Body of pancreas (tissue), 4 donors: ENCODE measurements around the gene RAB20. TPM values are rescaled to one million over a fixed set of nuclear protein-coding genes. Genes with fewer than 3 reads are reported as not detected.

Experiments
- ATAC-seq: fragments of 150-250 bp; one replicate; pipeline ENCODE4 v1.9.1; 2016
- DNase-seq, 4 donors: peaks; one replicate each; pipeline ENCODE4 v3.0.0-alpha.2; 2019
- H3K27ac ChIP-seq, 4 donors: fragments of 200-600 bp; sonication (generic); 1 replicate in 3 of 4; 2 replicates in 1 of 4; pipeline versions ENCODE4 v1.5.1 to v1.6.1; 2016 to 2019; ENCODE audit warnings: mild to moderate bottlenecking in 1 of 4, mixed read lengths in 1 of 4, moderate library complexity in 1 of 4
- H3K27me3 ChIP-seq, 2 donors: fragments of 200-600 bp; sonication (generic); one replicate each; pipeline ENCODE4 v1.6.0; 2016; ENCODE audit warnings: mild to moderate bottlenecking in 1 of 2
- H3K36me3 ChIP-seq, 2 donors: fragments of 200-600 bp; sonication (generic); replicated peaks in 1 of 2; 2 replicates each; pipeline ENCODE4 v1.5.1; 2016; ENCODE audit warnings: low read depth in 2 of 2; ENCODE audit not compliant: insufficient read depth in 1 of 2
- H3K4me1 ChIP-seq: fragments of 200-600 bp; sonication (generic); one replicate; pipeline ENCODE4 v1.6.0; 2016
- H3K4me3 ChIP-seq, 2 donors: fragments of 200-600 bp; sonication (generic); 1 replicate in 1 of 2; 2 replicates in 1 of 2; pipeline ENCODE4 v1.5.1; 2016 to 2019
- H3K9me3 ChIP-seq, 3 donors: fragments of 200-600 bp; sonication (generic); 1 replicate in 2 of 3; 2 replicates in 1 of 3; pipeline ENCODE4 v1.5.1; 2016
- CTCF ChIP-seq, 7 experiments: fragments of 450-650 bp in 4 of 7; fragments of 200-600 bp in 3 of 7; sonication (generic) in 3 of 7; IDR thresholded peaks; one replicate each; pipeline ENCODE4 v1.5.1; 2016 to 2019; ENCODE audit warnings: antibody characterized with exemption in 7 of 7
- POLR2A ChIP-seq, 3 donors: fragments of 450-650 bp; IDR thresholded peaks; one replicate each; pipeline ENCODE4 v1.6.1; 2016; ENCODE audit warnings: antibody characterized with exemption in 3 of 3, mild to moderate bottlenecking in 2 of 3
- WGBS, 2 donors: methylation state at CpG; one replicate each; pipeline ENCODE4 v1.1.5; 2017; 5-methylcytosine and 5-hydroxymethylcytosine counted together
- intact Hi-C: fragments of 100-400 bp; cut with DNase I; formaldehyde crosslinking; loops from one replicate; pipeline ENCODE4 v1.15.1; 2023
- total RNA-seq, 2 donors: library from RNA; depleted of rRNA; stranded (reverse); fragments of >200 nt; gene quantifications; one replicate each; pipeline ENCODE4 v1.1.0, GENCODE V29; 2016

The RAB20 gene
- total RNA-seq, 2 donors from 2014 or later: 23.1 to 35.5 TPM

- Histone ChIP-seq H3K9me3 (no peaks in the 10 kb centered on the region), H3K4me1 (peaks cover 28% of the 10 kb centered on the region), H3K27me3 (no peaks in the 10 kb centered on the region), H3K4me3 (no peak overlapping the region), H3K27ac (peak overlapping the region; percentile 27 to 83 (median 60)), H3K36me3 (no peaks in the 10 kb centered on the region)
- WGBS, 2 donors: 37 to 42% methylated on average over 11 of the region's 11 CpGs
- ATAC-seq (peak; percentile 97), DNase-seq (peak; percentile 49 to 77 (median 70))
- TF ChIP-seq CTCF (IDR thresholded peaks at IDR 0.05) (no peak), POLR2A (IDR thresholded peaks at IDR 0.05) (no peak)
- intact Hi-C loops: no loop called here
Measured at GRCh38 chr13:110576736-110577476, 15.4 kb upstream of the RAB20 start.

GRCh38 chr13:110576070-110576394 is 14.5 kb upstream of the RAB20 start:
- DNase-seq (no peak), ATAC-seq (no peak)
- TF ChIP-seq CTCF (IDR thresholded peaks at IDR 0.05): no peak
- no peak for TF ChIP-seq POLR2A (IDR thresholded peaks at IDR 0.05)
- intact Hi-C loops: no loop called here
- no peaks in the 10 kb centered on the region for H3K36me3 ChIP-seq
- peak overlapping the region in 3 of 4 donors; percentile 27 to 83 (median 81) for H3K27ac ChIP-seq
- whole genome bisulfite sequencing, 2 donors: 67 to 76% methylated on average over 7 of the region's 7 CpGs
- no peak overlapping the region for H3K4me3 ChIP-seq
- no peaks in the 10 kb centered on the region for H3K9me3 ChIP-seq
- H3K4me1 ChIP-seq: peaks cover 28% of the 10 kb centered on the region
- no peaks in the 10 kb centered on the region for H3K27me3 ChIP-seq

GRCh38 chr13:110575322-110576069 is 14.0 kb upstream of the RAB20 start:
- peak in 3 of 4 donors; percentile 41 to 50 (median 50) for DNase-seq

GRCh38 chr13:110574161-110574560 is 12.6 kb upstream of the RAB20 start:
- ATAC-seq (no peak), DNase-seq (peak in 1 of 4 donors; percentile 2)
- no peak for TF ChIP-seq CTCF (IDR thresholded peaks at IDR 0.05)
- TF ChIP-seq POLR2A (IDR thresholded peaks at IDR 0.05): no peak
- WGBS, 2 donors: 76 to 83% methylated on average over 9 of the region's 9 CpGs
- H3K27me3 ChIP-seq: no peaks in the 10 kb centered on the region
- peaks cover 28% of the 10 kb centered on the region for H3K4me1 ChIP-seq
- no peaks in the 10 kb centered on the region for H3K9me3 ChIP-seq
- no peaks in the 10 kb centered on the region for H3K36me3 ChIP-seq
- no peak overlapping the region for H3K4me3 ChIP-seq
- no peak overlapping the region for H3K27ac ChIP-seq
- intact Hi-C loops: no loop called here

More at GRCh38 chr13:110575322-110576069, 14.0 kb upstream of the RAB20 start:
- no peak for ATAC-seq
- peaks cover 28% of the 10 kb centered on the region for H3K4me1 ChIP-seq
- intact Hi-C loops: no loop called here
- no peak overlapping the region for H3K4me3 ChIP-seq
- H3K27ac ChIP-seq: peak overlapping the region in 2 of 4 donors; percentile 81 to 83
- H3K27me3 ChIP-seq: no peaks in the 10 kb centered on the region
- TF ChIP-seq CTCF (IDR thresholded peaks at IDR 0.05): peak in 2 of 7 experiments; percentile 6 to 25
- no peak for TF ChIP-seq POLR2A (IDR thresholded peaks at IDR 0.05)
- WGBS, 2 donors: 64 to 66% methylated on average over 15 of the region's 15 CpGs
- H3K36me3 ChIP-seq: no peaks in the 10 kb centered on the region
- no peaks in the 10 kb centered on the region for H3K9me3 ChIP-seq
